Suprapubic skin (tissue), 3 donors: ENCODE data around the gene SPIRE1.

Experiments used
- CTCF ChIP-seq, 2 donors: fragments of 200-600 bp in 1 of 2; fragments of 450-650 bp in 1 of 2; sonication (generic) in 1 of 2; IDR thresholded peaks; one replicate each; pipeline ENCODE4 v1.5.1; 2016 to 2019; ENCODE audit warnings: antibody characterized with exemption in 2 of 2, mild to moderate bottlenecking in 1 of 2, moderate library complexity in 1 of 2
- POLR2A ChIP-seq, 2 donors: fragments of 450-650 bp; IDR thresholded peaks; one replicate each; pipeline ENCODE4 v1.6.1; 2017; ENCODE audit warnings: antibody characterized with exemption in 2 of 2, mild to moderate bottlenecking in 2 of 2, moderate library complexity in 2 of 2

- TF ChIP-seq CTCF (IDR thresholded peaks at IDR 0.05), result no peak
- TF ChIP-seq POLR2A (IDR thresholded peaks at IDR 0.05), result no peak
These were observed 140.6 kb downstream of the SPIRE1 start for GRCh38 chr18:12517142-12517825.
